Measurements from ENCODE around the gene DDHD1.

DDHD1 gene

DNA sequence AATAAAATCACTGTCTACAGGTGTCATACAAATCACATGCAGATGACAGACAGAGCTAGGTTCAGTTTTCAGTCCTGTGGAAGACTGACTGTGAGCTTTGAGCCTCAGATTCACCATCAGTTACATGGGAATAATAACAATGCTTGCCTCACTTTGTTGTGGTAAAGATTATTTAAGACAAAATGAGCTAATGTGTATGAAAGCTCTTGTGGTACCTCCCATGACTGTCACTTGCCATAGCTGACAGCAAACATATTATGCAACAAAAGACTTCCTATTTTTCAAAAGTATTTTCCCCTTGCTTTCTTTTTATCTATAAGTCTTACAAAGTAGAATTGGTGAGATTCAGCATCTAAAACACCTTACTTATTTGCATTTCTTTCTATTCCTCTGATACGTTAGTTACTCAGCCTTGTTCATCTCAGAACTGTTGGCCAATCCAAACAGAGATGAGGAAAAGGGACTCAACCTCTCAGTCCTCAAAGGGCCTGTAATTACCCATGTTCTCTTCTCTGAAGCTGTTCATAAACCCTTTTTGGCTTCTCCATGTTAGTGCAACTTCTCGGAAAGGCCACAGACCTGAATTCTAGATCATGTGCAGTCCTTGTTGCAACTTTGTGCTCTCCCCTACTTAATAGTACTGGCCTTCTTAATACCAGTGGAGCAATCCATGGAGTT, 8.8 kb upstream of the DDHD1 start:
- H3K4me3 ChIP-seq (ENCODE audit: low read depth, low read length): no peak overlapping the region
- H3K9me3 ChIP-seq (ENCODE audit: control insufficient read depth, insufficient read depth, low read depth, low read length): no peaks in the 10 kb centered on the region
- CTCF ChIA-PET: no interaction called here
- no peak for TF ChIP-seq ZNF558 (tag by site-specific recombination; IDR thresholded peaks at IDR 0.05)
- no peak for TF ChIP-seq ZNF785 (tag by site-specific recombination; IDR thresholded peaks at IDR 0.05)
- TF ChIP-seq, protein P1, sequence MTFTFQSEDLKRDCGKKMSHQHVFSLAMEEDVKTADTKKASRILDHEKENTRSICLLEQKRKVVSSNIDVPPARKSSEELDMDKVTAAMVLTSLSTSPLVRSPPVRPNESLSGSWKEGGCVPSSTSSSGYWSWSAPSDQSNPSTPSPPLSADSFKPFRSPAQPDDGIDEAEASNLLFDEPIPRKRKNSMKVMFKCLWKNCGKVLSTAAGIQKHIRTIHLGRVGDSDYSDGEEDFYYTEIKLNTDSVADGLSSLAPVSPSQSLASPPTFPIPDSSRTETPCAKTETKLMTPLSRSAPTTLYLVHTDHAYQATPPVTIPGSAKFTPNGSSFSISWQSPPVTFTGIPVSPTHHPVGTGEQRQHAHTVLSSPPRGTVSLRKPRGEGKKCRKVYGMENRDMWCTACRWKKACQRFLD (tag by site-specific recombination; IDR thresholded peaks at IDR 0.05): no peak
- TF ChIP-seq ZNF354C (tag by site-specific recombination; IDR thresholded peaks at IDR 0.05; ENCODE audit: borderline replicate concordance, low read depth): no peak
- no peak for TF ChIP-seq ZNF548 (tag by site-specific recombination; IDR thresholded peaks at IDR 0.05)
- TF ChIP-seq ZNF610 (tag by site-specific recombination; IDR thresholded peaks at IDR 0.05; ENCODE audit: borderline replicate concordance): no peak
- no peak for TF ChIP-seq ZNF670 (tag by site-specific recombination; IDR thresholded peaks at IDR 0.05; ENCODE audit: low read depth)
- TF ChIP-seq ZNF10 (tag by site-specific recombination; IDR thresholded peaks at IDR 0.05): no peak
- TF ChIP-seq, protein P2, sequence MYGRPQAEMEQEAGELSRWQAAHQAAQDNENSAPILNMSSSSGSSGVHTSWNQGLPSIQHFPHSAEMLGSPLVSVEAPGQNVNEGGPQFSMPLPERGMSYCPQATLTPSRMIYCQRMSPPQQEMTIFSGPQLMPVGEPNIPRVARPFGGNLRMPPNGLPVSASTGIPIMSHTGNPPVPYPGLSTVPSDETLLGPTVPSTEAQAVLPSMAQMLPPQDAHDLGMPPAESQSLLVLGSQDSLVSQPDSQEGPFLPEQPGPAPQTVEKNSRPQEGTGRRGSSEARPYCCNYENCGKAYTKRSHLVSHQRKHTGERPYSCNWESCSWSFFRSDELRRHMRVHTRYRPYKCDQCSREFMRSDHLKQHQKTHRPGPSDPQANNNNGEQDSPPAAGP (tag by site-specific recombination; IDR thresholded peaks at IDR 0.05): no peak
- no peak for TF ChIP-seq ZNF394 (tag by site-specific recombination; IDR thresholded peaks at IDR 0.05; ENCODE audit: borderline replicate concordance)
- TF ChIP-seq ZNF138 (tag by site-specific recombination; IDR thresholded peaks at IDR 0.05; ENCODE audit: borderline replicate concordance): no peak
- TF ChIP-seq ZNF16 (tag by site-specific recombination; IDR thresholded peaks at IDR 0.05; ENCODE audit: low read depth): no peak
- TF ChIP-seq, protein P3, sequence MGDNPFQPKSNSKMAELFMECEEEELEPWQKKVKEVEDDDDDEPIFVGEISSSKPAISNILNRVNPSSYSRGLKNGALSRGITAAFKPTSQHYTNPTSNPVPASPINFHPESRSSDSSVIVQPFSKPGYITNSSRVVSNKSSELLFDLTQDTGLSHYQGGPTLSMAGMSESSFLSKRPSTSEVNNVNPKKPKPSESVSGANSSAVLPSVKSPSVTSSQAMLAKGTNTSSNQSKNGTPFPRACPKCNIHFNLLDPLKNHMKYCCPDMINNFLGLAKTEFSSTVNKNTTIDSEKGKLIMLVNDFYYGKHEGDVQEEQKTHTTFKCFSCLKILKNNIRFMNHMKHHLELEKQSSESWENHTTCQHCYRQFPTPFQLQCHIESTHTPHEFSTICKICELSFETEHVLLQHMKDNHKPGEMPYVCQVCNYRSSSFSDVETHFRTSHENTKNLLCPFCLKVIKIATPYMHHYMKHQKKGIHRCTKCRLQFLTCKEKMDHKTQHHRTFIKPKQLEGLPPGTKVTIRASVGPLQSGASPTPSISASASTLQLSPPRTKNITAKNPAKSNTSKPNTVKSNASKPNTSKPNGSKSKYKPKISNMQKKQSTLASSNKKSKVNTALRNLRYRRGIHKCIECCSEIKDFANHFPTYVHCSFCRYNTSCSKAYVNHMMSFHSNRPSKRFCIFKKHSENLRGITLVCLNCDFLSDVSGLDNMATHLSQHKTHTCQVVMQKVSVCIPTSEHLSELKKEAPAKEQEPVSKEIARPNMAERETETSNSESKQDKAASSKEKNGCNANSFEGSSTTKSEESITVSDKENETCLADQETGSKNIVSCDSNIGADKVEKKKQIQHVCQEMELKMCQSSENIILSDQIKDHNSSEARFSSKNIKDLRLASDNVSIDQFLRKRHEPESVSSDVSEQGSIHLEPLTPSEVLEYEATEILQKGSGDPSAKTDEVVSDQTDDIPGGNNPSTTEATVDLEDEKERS (tag by site-specific recombination; IDR thresholded peaks at IDR 0.05): no peak
- TF ChIP-seq, protein P4, sequence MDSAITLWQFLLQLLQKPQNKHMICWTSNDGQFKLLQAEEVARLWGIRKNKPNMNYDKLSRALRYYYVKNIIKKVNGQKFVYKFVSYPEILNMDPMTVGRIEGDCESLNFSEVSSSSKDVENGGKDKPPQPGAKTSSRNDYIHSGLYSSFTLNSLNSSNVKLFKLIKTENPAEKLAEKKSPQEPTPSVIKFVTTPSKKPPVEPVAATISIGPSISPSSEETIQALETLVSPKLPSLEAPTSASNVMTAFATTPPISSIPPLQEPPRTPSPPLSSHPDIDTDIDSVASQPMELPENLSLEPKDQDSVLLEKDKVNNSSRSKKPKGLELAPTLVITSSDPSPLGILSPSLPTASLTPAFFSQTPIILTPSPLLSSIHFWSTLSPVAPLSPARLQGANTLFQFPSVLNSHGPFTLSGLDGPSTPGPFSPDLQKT (IDR thresholded peaks at IDR 0.05; ENCODE audit: borderline replicate concordance, low read depth, low read length): no peak
- TF ChIP-seq ZBTB17 (tag by site-specific recombination; IDR thresholded peaks at IDR 0.05): no peak
- TF ChIP-seq, protein P5, sequence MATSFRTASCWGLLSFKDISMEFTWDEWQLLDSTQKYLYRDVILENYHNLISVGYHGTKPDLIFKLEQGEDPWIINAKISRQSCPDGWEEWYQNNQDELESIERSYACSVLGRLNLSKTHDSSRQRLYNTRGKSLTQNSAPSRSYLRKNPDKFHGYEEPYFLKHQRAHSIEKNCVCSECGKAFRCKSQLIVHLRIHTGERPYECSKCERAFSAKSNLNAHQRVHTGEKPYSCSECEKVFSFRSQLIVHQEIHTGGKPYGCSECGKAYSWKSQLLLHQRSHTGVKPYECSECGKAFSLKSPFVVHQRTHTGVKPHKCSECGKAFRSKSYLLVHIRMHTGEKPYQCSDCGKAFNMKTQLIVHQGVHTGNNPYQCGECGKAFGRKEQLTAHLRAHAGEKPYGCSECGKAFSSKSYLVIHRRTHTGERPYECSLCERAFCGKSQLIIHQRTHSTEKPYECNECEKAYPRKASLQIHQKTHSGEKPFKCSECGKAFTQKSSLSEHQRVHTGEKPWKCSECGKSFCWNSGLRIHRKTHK (tag by site-specific recombination; IDR thresholded peaks at IDR 0.05): no peak
- TF ChIP-seq GLI2 (tag by site-specific recombination; IDR thresholded peaks at IDR 0.05; ENCODE audit: borderline replicate concordance, low read depth): no peak
- TF ChIP-seq ZNF132 (tag by site-specific recombination; IDR thresholded peaks at IDR 0.05; ENCODE audit: borderline replicate concordance): no peak
- no peaks in the 10 kb centered on the region for H3K4me1 ChIP-seq (ENCODE audit: control insufficient read depth, insufficient read depth, low read length)
- no peak overlapping the region for H3K27ac ChIP-seq (ENCODE audit: extremely low read depth, low read depth, low read length)
- H3K36me3 ChIP-seq (ENCODE audit: control insufficient read depth in 2 of 2, insufficient read depth in 1 of 2, low read length in 2 of 2): no peaks in the 10 kb centered on the region
- POLR2A ChIA-PET: no interaction called here
